GM12892 (cell line): ENCODE data around the gene DPEP2NB.
"Not testable (repeated sequence)": the region's sequence is repeated elsewhere in the genome, so short reads cannot be mapped to it uniquely, and the experiment has no call there.

Experiments used
- POLR2A ChIP-seq: IDR thresholded peaks from 2 replicates; pipeline ENCODE4 v1.6.1; 2011; ENCODE audit warnings: low read depth, low read length, control low read depth
- POLR2AphosphoS5 ChIP-seq: IDR thresholded peaks from 2 replicates; pipeline ENCODE4 v1.6.1; 2011; ENCODE audit warnings: low read depth, low read length, control low read depth

DNA sequence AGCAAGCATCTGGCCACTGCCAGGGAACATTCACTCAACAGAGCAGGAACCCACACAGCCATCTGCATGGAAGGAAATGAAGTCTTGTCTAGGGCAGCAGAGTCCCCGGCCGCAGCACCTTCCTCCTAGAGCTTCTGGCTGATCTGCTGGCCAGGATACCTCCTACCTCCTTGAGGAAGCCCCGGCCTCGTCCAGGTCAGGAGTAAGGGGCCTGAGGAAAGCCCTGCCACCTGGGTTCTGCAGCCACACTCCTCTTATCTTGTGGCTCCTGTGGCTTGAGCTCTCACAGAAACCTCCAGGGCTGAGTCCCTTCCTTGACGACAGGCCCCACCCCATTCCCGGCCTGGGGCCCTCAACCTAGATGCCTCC lies 21.7 kb downstream of the DPEP2NB start:
- not testable (repeated sequence) for TF ChIP-seq POLR2A, POLR2AphosphoS5
